Endodermal cell (in vitro differentiated cells): ENCODE results near the gene SYCN. TPM values are rescaled to one million over a fixed set of nuclear protein-coding genes. Genes with fewer than 3 reads are reported as not detected.

Source experiments
- DNase-seq: peaks from one replicate; pipeline ENCODE4 v3.0.0-alpha.2; 2017
- H3K27ac ChIP-seq: 2 replicates; pipeline ENCODE4 v1.5.1; 2013; ENCODE audit warnings: mild to moderate bottlenecking, low read depth, low read length, moderate library complexity
- H3K27me3 ChIP-seq: 2 replicates; pipeline ENCODE4 v1.6.1; 2013; ENCODE audit warnings: mild to moderate bottlenecking, low read length, moderate library complexity; ENCODE audit not compliant: insufficient read depth, control insufficient read depth, poor library complexity, severe bottlenecking
- H3K36me3 ChIP-seq: 2 replicates; pipeline ENCODE4 v1.7.0; 2013; ENCODE audit warnings: mild to moderate bottlenecking, low read length, moderate library complexity; ENCODE audit not compliant: control insufficient read depth, insufficient read depth
- H3K4me1 ChIP-seq: one replicate; pipeline ENCODE4 v1.7.0; 2013; ENCODE audit warnings: low read length; ENCODE audit not compliant: control insufficient read depth, insufficient read depth
- H3K4me3 ChIP-seq: 2 replicates; pipeline ENCODE4 v1.5.1; 2013; ENCODE audit warnings: mild to moderate bottlenecking, low read length, moderate library complexity
- H3K9ac ChIP-seq: 2 replicates; pipeline ENCODE4 v1.6.1; 2013; ENCODE audit warnings: mild to moderate bottlenecking, low read length, moderate library complexity; ENCODE audit not compliant: poor library complexity, severe bottlenecking; ENCODE audit errors: extremely low read depth
- H3K9me3 ChIP-seq: 2 replicates; pipeline ENCODE4 v1.6.1; 2013; ENCODE audit warnings: mild to moderate bottlenecking, low read length, moderate library complexity; ENCODE audit not compliant: control insufficient read depth
- H3K27ac Mint-ChIP-seq: 2 replicates; pipeline ENCODE4 v1.8.0; 2020; ENCODE audit warnings: mixed read lengths
- H3K27me3 Mint-ChIP-seq: 2 replicates; pipeline ENCODE4 v1.8.0; 2021; ENCODE audit warnings: mild to moderate bottlenecking, mixed read lengths; ENCODE audit not compliant: insufficient read depth
- H3K36me3 Mint-ChIP-seq: 2 replicates; pipeline ENCODE4 v1.8.0; 2020; ENCODE audit warnings: low read depth, mixed read lengths
- H3K4me1 Mint-ChIP-seq: 2 replicates; pipeline ENCODE4 v1.8.0; 2020; ENCODE audit warnings: mixed read lengths
- H3K4me3 Mint-ChIP-seq: 2 replicates; pipeline ENCODE4 v1.8.0; 2020; ENCODE audit warnings: mild to moderate bottlenecking, moderate library complexity, mixed read lengths
- H3K9me3 Mint-ChIP-seq: 2 replicates; pipeline ENCODE4 v1.8.0; 2020; ENCODE audit warnings: mild to moderate bottlenecking, mixed read lengths
- CTCF ChIP-seq: fragments of 200-600 bp; sonication (generic); conservative IDR thresholded peaks from 2 replicates; pipeline ENCODE4 v1.5.0; 2021; ENCODE audit warnings: antibody characterized with exemption, mild to moderate bottlenecking
- WGBS, 2 experiments: methylation state at CpG; one replicate each; pipeline versions ENCODE4 v1.1.5 to v1.1.7; 2013; ENCODE audit warnings: missing lambda C conversion rate in 2 of 2, mixed read lengths in 1 of 2; ENCODE audit not compliant: insufficient coverage in 1 of 2, insufficient read length in 1 of 2; 5-methylcytosine and 5-hydroxymethylcytosine counted together
- total RNA-seq, 2 donors: library from RNA; stranded (reverse); fragmentation: NEBNext Ultra II Directional in 1 of 2; extraction: Animal tissue kit (Norgen Biotek cat#: 25700) in 1 of 2; gene quantifications; 2 replicates in 1 of 2; 3 replicates in 1 of 2; pipeline ENCODE4 v1.2.1, GENCODE V29; 2021

Gene SYCN
- total RNA-seq, 2 donors from 2014 or later = not detected

- Histone ChIP-seq H3K9ac (no peak overlapping the region), H3K27ac (no peak overlapping the region), H3K27me3 (no peaks in the 10 kb centered on the region), H3K9me3 (no peaks in the 10 kb centered on the region), H3K36me3 (peaks cover 4% of the 10 kb centered on the region), H3K4me1 (no peaks in the 10 kb centered on the region), H3K4me3 (no peak overlapping the region)
- Mint-ChIP-seq H3K9me3 (no peaks in the 10 kb centered on the region), H3K27me3 (no peaks in the 10 kb centered on the region), H3K27ac (no peak overlapping the region), H3K4me3 (no peak overlapping the region), H3K4me1 (peaks cover 16% of the 10 kb centered on the region), H3K36me3 (peaks cover 3% of the 10 kb centered on the region)
- DNase-seq = no peak
- WGBS, 2 experiments = 95 to 96% methylated on average over 6 to 14 of the region's 15 CpGs
- no peak for TF ChIP-seq CTCF
These were observed 46.1 kb downstream of the SYCN start for GRCh38 chr19:39157997-39158389.

- H3K36me3 ChIP-seq = peaks cover 4% of the 10 kb centered on the region
- H3K4me3 Mint-ChIP-seq = no peak overlapping the region
These were observed 46.6 kb downstream of the SYCN start for GRCh38 chr19:39157275-39157996.

More at GRCh38 chr19:39157275-39157996, 46.6 kb downstream of the SYCN start:
- WGBS, 2 experiments = 92 to 94% methylated on average over 11 to 23 of the region's 23 CpGs
- Histone ChIP-seq H3K4me1 (no peaks in the 10 kb centered on the region), H3K9me3 (no peaks in the 10 kb centered on the region), H3K4me3 (no peak overlapping the region), H3K27ac (no peak overlapping the region), H3K27me3 (no peaks in the 10 kb centered on the region), H3K9ac (no peak overlapping the region)
- Mint-ChIP-seq H3K36me3 (peaks cover 3% of the 10 kb centered on the region), H3K27ac (peak overlapping the region; percentile 52), H3K27me3 (no peaks in the 10 kb centered on the region), H3K9me3 (no peaks in the 10 kb centered on the region), H3K4me1 (peaks cover 16% of the 10 kb centered on the region)
- DNase-seq = no peak
- no peak for TF ChIP-seq CTCF
